Activated CD8-positive, alpha-beta memory T cell treated with anti-CD3 and anti-CD28 coated beads for 36 hours (primary cell): ENCODE results near the gene EXOC4. TPM values are rescaled to one million over a fixed set of nuclear protein-coding genes. Genes with fewer than 3 reads are reported as not detected.

Experiments used
- CTCF ChIA-PET: fragments of 350-600 bp; sonication (Branson Sonifier 250); formaldehyde crosslinking; loops from one replicate; lab custom pipeline; 2021; ENCODE audit warnings: antibody characterized with exemption; lab: Charles Lee
- POLR2A ChIA-PET: fragments of 350-600 bp; sonication (Branson Sonifier 250); formaldehyde crosslinking; loops from one replicate; lab custom pipeline; 2021; ENCODE audit warnings: antibody characterized with exemption; lab: Charles Lee
- total RNA-seq, 2 experiments: library from RNA; stranded (reverse); gene quantifications; one replicate each; pipeline ENCODE4 v1.2.3, GENCODE V29; 2021

Gene EXOC4
- total RNA-seq, 2 experiments from 2014 or later, result 44.2 to 51.7 TPM

GRCh38 chr7:133670250-133670649 is 417.4 kb downstream of the EXOC4 start:
- ChIA-PET POLR2A (no interaction called here), CTCF (no interaction called here)

DNA sequence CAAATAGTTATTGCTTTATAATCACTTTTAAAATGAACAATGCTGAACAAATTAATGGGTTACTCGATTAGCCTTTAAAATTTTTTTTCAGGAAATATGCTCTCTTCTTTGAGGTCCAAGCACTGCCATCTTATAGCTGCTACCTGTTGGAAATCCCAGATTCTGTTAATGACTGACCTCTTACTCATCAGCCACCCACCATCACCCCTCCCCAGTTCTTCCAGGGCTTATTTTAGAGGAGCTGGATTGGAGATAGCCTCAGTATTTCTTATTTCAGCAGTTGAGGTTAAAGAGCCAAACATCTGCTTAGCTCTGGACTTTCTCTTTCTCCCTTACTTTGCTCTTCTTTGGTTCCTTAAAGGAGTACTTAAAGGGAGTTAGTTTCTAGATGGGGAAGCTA is 420.0 kb downstream of the EXOC4 start:
- ChIA-PET CTCF (no interaction called here), POLR2A (no interaction called here)

GRCh38 chr7:133674079-133674763 is 421.3 kb downstream of the EXOC4 start:
- CTCF ChIA-PET, result no interaction called here
- POLR2A ChIA-PET, result no interaction called here

DNA sequence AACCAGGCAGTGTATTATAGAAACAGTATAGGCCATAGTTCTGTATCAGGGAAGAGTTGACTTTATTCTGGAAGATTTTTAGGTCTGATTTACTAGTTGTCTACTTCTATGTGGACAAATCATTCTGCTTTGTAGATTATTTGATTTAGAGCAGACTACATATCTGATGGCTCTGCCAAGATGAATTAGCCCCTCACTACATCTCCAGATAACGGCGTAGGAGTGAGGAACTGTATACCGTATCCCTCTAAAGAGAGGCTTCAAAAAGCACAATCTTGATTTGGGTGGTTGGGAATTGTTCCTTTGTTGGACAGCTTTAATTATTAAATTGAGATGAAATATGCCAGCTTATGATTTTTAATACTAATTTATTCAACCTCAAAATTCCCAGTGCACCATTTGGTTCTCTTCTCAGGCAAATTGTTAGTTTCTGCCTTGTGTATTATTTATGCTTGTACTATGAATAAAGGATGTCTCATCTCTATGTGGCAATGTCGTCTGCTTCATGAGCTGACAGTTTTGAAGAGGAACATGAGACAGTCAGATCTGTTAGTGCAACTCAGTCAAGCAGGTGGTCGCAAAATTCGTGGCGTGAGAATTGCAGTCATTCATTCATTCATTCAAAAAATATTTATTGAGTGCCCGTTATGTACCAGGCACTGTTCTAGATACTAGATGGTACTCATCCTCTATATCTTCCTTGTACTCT is 422.8 kb downstream of the EXOC4 start:
- ChIA-PET POLR2A (no interaction called here), CTCF (no interaction called here)

- CTCF ChIA-PET, result interaction anchor here (0.6 kb wide), 1 partner anchor 1999 kb away, joined by 3 read pairs; no protein-coding TSS in a partner anchor
Observed at GRCh38 chr7:133676805-133677370, 424.0 kb downstream of the EXOC4 start.

DNA sequence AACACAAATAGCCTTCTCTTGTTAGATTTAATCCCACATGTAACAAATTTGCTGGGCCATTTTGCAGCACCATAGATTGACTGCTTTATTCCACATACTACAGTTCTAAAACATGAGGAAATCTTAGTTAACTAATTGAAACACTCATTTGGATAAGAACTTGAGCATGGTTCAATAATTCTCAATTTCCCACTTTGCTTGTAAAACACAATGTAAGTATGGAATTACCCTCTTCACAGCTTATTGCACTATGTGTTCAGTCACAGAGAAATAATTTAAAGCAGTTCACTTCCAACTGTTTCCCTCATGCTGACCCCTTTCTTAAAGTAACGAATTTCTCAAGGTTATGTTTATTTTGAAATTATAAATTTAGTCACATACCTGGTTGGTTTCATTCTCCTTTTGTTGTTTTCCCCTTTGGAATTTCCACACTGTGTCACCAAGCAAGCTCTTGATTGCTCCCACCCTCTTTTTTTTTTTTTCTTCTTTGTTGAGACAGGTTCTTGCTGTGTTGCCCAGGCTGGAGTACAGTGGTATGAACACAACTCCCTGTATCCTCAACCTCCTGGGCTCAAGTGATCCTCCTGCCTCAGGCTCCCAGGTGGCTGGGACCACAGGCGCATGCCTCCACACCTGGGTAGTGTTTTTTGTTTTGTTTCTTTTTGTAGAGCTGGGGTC is 425.4 kb downstream of the EXOC4 start:
- POLR2A ChIA-PET, result no interaction called here

More at GRCh38 chr7:133676805-133677370, 424.0 kb downstream of the EXOC4 start:
- POLR2A ChIA-PET, result no interaction called here

GRCh38 chr7:133679977-133680376 is 427.1 kb downstream of the EXOC4 start:
- CTCF ChIA-PET, result interaction anchor here (0.5 kb wide), 1 partner anchor 290 kb away, joined by 3 read pairs; no protein-coding TSS in a partner anchor
- POLR2A ChIA-PET, result no interaction called here

More for the DNA sequence above, 425.4 kb downstream of the EXOC4 start:
- CTCF ChIA-PET, result no interaction called here

GRCh38 chr7:133681529-133681928 is 428.7 kb downstream of the EXOC4 start:
- ChIA-PET CTCF (no interaction called here), POLR2A (no interaction called here)

DNA sequence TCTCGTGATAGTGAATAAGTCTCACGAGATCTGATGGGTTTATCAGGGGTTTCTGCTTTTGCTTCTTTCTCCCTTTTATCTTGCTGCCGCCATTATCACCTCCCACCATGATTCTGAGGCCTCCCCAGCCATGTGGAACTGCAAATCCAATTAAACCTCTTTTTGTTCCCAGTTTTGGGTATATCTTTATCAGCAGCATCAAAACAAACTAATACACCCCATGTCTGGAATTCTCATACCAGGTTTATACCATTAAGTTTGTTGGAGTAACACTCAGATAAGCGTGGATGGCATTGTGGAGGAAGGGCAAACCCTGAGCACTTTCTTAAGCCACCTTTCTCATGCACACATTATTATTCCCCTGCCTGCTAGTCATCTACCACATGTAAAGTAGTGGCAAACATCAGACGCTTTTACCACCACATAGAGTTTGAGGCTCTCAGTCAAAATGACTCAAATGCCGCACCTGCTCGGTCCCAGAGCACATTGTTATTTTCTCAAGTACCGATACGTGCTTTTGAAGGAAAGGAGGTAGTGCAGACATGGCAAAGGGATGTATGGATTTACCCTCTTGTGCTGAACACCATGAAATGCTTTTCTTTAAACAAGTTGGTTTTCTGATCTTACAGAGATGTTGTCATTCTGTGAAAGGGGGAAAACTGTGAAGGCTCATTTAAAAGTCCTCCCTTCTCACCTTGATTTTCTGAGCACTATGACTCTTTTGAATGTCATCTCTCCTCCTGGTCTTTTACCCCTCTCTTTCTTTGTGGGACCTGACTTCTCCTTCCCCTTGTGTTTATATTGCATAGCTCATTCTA is 429.7 kb downstream of the EXOC4 start:
- POLR2A ChIA-PET, result no interaction called here
- CTCF ChIA-PET, result no interaction called here

- ChIA-PET POLR2A (no interaction called here), CTCF (no interaction called here)
Observed at GRCh38 chr7:133683182-133683454, 430.2 kb downstream of the EXOC4 start.

DNA sequence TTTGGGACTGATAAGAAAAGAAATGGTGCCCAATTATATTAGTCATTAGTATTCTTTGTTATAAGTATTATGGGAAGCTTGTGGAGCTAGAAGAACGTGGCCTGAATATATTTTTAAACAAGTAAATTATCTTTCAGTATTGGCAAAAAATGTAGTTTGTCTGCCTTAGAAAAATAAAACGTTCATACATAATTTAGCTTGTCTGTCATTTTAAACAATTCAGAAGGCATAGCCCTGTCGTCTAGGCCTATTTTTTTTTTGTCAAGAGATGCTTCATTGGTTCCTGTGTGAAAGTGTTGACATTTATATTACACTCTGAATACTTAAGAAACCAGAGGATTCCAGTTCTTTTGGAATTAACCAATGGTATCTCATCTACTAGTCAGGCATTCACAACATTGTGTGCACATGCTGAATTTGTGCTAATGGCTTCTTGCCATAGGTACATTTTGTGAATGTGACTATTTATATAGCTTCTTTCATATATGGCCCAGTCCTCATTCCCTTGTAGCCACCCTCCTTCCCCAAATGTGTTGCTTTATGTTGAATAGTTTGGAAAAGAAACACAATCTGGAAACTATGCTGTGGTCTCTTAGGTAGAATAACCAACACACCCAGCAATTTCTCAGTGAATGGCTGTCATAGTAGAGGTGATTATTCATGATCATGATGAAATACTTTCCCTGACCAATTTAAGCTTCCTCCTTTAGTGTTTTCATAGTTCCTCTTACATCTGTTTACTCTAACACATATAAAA is 435.8 kb downstream of the EXOC4 start:
- POLR2A ChIA-PET, result interaction anchor here (0.6 kb wide), 1 partner anchor 66 kb away, joined by 3 read pairs; no protein-coding TSS in a partner anchor

GRCh38 chr7:133690740-133691139 is 437.9 kb downstream of the EXOC4 start:
- ChIA-PET POLR2A (no interaction called here), CTCF (no interaction called here)

More for the DNA sequence above, 435.8 kb downstream of the EXOC4 start:
- CTCF ChIA-PET, result no interaction called here

DNA sequence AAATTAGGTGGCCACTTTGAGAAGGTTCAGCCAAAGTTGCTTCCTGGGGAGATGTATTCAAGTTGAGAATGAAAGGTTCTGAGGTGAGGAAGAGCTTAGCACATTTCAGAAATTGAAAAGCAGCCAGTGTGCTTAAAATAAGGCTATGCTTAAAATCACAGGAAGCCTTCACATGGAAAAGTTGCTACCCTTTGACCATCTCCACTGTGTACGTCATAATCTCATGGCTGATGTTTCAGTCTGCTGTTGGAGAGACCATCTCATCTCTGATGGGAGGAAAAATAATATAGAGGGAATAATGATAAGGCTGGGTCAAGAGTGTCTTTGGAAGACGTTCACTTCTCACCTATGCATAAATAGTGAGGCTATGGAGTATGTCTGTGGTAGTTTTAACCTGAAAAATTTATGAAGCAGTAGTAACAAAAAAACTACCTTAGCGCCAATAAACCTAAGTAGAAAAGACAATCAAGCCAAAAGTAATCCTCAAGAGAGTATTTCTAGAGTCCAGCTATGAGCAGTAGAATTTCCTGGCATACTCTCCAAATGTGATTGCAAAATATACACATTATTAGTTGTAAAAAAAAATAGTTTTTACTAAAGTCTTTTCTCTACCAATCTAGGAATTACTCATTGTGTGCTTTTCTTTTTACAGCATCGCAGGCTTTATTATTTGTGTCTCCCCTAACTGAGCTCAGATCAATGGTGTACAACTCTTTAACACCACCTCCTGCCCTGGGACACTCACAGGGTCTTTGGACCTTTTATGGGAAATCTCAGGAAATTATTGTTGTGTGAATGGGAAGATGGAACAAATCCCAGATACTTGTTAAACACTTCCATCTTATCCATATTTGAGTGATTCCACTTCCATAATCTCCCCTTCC is 439.1 kb downstream of the EXOC4 start:
- CTCF ChIA-PET, result no interaction called here

DNA sequence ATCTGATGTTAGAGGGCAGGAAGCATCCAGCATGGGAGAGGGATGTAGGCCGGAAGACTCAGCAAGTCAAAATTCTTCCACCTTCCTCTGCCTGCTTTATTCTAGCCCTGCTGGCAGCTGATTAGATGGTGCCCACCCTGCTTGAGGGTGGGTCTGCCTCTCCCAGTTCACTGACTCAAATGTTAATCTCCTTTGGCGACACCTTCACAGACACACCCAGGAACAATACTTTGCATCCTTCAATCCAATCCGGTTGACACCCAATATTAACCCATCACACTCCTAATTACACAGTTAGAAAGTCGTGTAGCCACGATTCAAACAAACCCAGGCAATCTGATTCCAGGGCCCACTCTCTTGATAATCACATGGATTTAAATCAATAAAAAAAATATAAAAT is 440.4 kb downstream of the EXOC4 start:
- ChIA-PET POLR2A (no interaction called here), CTCF (no interaction called here)

More for the DNA sequence above, 439.1 kb downstream of the EXOC4 start:
- POLR2A ChIA-PET, result no interaction called here

DNA sequence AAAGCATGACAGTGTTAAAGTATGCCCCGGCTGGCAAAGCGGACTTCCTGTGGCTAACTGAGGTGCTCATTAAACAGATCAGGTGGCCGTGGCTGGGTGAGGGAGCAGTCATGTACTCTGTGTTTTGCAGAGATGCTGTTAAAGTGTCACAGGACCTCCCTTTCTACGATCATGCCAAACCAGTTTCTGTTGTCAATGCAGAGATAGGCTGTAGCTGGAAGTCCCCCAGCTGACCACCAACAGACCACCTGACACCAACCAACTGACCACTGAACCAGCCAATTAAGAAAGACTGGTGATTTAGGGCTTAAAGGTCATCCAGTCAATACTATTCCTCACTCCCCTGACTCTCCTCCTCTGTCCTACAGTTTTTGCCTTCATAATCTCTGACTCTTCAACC is 443.2 kb downstream of the EXOC4 start:
- CTCF ChIA-PET, result no interaction called here
- POLR2A ChIA-PET, result no interaction called here

GRCh38 chr7:133697585-133697984 is 444.7 kb downstream of the EXOC4 start:
- ChIA-PET CTCF (no interaction called here), POLR2A (no interaction called here)

GRCh38 chr7:133698127-133698526 is 445.2 kb downstream of the EXOC4 start:
- ChIA-PET CTCF (no interaction called here), POLR2A (no interaction called here)

DNA sequence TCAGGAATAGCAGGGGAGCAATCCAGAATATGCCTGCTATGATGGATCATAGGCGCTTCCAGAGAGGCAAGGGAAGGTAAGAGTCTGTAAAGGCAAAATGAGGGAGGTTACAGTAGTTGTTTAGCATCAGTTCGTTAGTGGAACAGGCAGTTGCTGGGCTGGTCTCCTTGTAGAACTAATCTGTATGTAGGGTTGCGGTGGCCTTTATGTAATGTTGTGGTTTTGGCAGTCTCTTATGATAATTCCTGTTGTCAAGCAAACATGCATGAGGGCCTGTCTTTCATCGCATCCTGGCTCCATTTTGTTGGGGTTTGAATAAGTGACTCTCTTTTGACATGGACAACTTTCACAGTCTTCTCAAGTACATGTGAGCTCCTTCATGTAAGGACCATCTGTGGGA is 446.5 kb downstream of the EXOC4 start:
- ChIA-PET POLR2A (no interaction called here), CTCF (no interaction called here)
